Fibroblast of lung (primary cell): Measurements from ENCODE around the gene PHGDH. TPM values are rescaled to one million over a fixed set of nuclear protein-coding genes. Genes with fewer than 3 reads are reported as not detected.
A peak's percentile ranks its signal among the peaks of the same experiment; 100 is the strongest.

Experiments
- DNase-seq, 2 donors: peaks; one replicate each; pipeline versions ENCODE4 v3.0.0 to v3.0.0-alpha.2; 2010; ENCODE audit warnings: low read depth in 2 of 2
- H2AFZ ChIP-seq: 2 replicates; pipeline ENCODE4 v1.5.1; 2012; ENCODE audit warnings: low read length, control low read depth, inconsistent platforms
- H3K27ac ChIP-seq: 2 replicates; pipeline ENCODE4 v1.5.1; 2011; ENCODE audit warnings: low read length, control low read depth; ENCODE audit not compliant: insufficient read depth
- H3K27me3 ChIP-seq: 2 replicates; pipeline ENCODE4 v1.5.1; 2011; ENCODE audit warnings: mild to moderate bottlenecking, low read length; ENCODE audit not compliant: control insufficient read depth, insufficient read depth
- H3K36me3 ChIP-seq: 2 replicates; pipeline ENCODE4 v1.5.1; 2011; ENCODE audit warnings: low read length; ENCODE audit not compliant: control insufficient read depth, insufficient read depth
- H3K4me1 ChIP-seq: 2 replicates; pipeline ENCODE4 v1.5.1; 2011; ENCODE audit warnings: low read length; ENCODE audit not compliant: control insufficient read depth, insufficient read depth; ENCODE audit errors: extremely low read depth
- H3K4me2 ChIP-seq: 2 replicates; pipeline ENCODE4 v1.5.1; 2011; ENCODE audit warnings: low read length, control low read depth; ENCODE audit not compliant: insufficient read depth; ENCODE audit errors: extremely low read depth
- H3K4me3 ChIP-seq, 4 experiments: fragments of 200-600 bp in 1 of 4; sonication (generic) in 1 of 4; replicated peaks in 1 of 4; 2 replicates each; pipeline ENCODE4 v1.5.1; 2011 to 2016; ENCODE audit warnings: low read length in 4 of 4, low read depth in 3 of 4, mild to moderate bottlenecking in 3 of 4, control low read depth in 2 of 4, inconsistent platforms in 1 of 4, mixed read lengths in 1 of 4; ENCODE audit not compliant: insufficient read depth in 1 of 4; ENCODE audit errors: control extremely low read depth in 1 of 4
- H3K79me2 ChIP-seq: 2 replicates; pipeline ENCODE4 v1.5.1; 2012; ENCODE audit warnings: mild to moderate bottlenecking, low read length, inconsistent platforms; ENCODE audit not compliant: control insufficient read depth, insufficient read depth
- H3K9ac ChIP-seq: 2 replicates; pipeline ENCODE4 v1.5.1; 2011; ENCODE audit warnings: mild to moderate bottlenecking, low read length, control low read depth; ENCODE audit not compliant: insufficient read depth
- H3K9me3 ChIP-seq: 2 replicates; pipeline ENCODE4 v1.5.1; 2012; ENCODE audit warnings: low read depth, low read length; ENCODE audit not compliant: control insufficient read depth, insufficient read depth
- H4K20me1 ChIP-seq: 2 replicates; pipeline ENCODE4 v1.5.1; 2011; ENCODE audit warnings: low read length; ENCODE audit not compliant: control insufficient read depth, insufficient read depth; ENCODE audit errors: extremely low read depth
- EZH2 ChIP-seq: IDR thresholded peaks from 2 replicates; pipeline ENCODE4 v1.5.1; 2012; ENCODE audit warnings: low read length, control low read depth, mild to moderate bottlenecking; ENCODE audit errors: missing control alignments
- polyA plus RNA-seq, 2 donors: library from polyadenylated mRNA; depleted of rRNA in 1 of 2; stranded (reverse) in 1 of 2; unstranded in 1 of 2; fragments of >200 nt; gene quantifications; 2 replicates each; pipeline ENCODE4 v1.2.1, GENCODE V29; 2011 to 2012; ENCODE audit warnings: missing spikeins in 1 of 2
- total RNA-seq: library from RNA; depleted of rRNA; stranded (reverse); fragments of >200 nt; gene quantifications from 2 replicates; pipeline ENCODE4 v1.2.1, GENCODE V29; 2014
- TF ChIP-seq, protein P1 (sequence below), 2 donors: IDR thresholded peaks in 1 of 2; conservative IDR thresholded peaks in 1 of 2; 1 replicate in 1 of 2; 2 replicates in 1 of 2; pipeline ENCODE4 v1.5.1; 2011 to 2012; ENCODE audit warnings: low read length in 2 of 2, control low read depth in 1 of 2, inconsistent platforms in 1 of 2, low read depth in 1 of 2, mild to moderate bottlenecking in 1 of 2

Gene PHGDH
- total and polyA plus RNA-seq, 2 donors (not counting 1 experiment from before 2014, with no cell fraction given): 44.3 to 201 TPM

DNA sequence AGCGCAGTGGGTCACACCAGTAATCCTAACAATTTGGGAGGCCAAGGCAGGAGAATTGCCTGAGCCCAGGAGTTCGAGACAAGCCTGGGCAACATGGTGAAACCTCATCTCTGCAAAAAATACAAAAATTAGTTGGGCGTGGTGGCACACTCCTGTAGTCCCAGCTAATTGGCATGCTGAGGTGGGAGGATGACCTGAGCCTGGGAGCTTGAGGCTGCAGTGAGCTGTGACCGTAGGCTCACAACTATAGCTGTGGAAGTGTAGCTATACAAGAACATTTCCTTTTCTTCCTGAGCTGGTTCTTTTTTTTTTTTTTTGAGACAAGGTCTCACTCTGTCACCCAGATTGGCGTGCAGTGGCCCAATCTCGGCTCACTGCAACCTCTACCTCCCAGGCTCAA, 44.6 kb upstream of the PHGDH start:
- Histone ChIP-seq H4K20me1 (no peaks in the 10 kb centered on the region), H3K9ac (no peak overlapping the region), H3K27me3 (peaks cover 7% of the 10 kb centered on the region), H3K4me3 (no peak overlapping the region), H3K36me3 (no peaks in the 10 kb centered on the region), H3K4me2 (no peak overlapping the region), H3K79me2 (no peaks in the 10 kb centered on the region), H3K27ac (no peak overlapping the region), H3K9me3 (no peaks in the 10 kb centered on the region), H2AFZ (no peak overlapping the region), H3K4me1 (no peaks in the 10 kb centered on the region)
- no peak for DNase-seq
- TF ChIP-seq, protein P1, sequence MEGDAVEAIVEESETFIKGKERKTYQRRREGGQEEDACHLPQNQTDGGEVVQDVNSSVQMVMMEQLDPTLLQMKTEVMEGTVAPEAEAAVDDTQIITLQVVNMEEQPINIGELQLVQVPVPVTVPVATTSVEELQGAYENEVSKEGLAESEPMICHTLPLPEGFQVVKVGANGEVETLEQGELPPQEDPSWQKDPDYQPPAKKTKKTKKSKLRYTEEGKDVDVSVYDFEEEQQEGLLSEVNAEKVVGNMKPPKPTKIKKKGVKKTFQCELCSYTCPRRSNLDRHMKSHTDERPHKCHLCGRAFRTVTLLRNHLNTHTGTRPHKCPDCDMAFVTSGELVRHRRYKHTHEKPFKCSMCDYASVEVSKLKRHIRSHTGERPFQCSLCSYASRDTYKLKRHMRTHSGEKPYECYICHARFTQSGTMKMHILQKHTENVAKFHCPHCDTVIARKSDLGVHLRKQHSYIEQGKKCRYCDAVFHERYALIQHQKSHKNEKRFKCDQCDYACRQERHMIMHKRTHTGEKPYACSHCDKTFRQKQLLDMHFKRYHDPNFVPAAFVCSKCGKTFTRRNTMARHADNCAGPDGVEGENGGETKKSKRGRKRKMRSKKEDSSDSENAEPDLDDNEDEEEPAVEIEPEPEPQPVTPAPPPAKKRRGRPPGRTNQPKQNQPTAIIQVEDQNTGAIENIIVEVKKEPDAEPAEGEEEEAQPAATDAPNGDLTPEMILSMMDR (conservative IDR thresholded peaks at IDR 0.05 in 1 of 2, IDR thresholded peaks at IDR 0.05 in 1 of 2; ENCODE audit: low read depth in 1 of 2, low read length in 2 of 2): no peak
- TF ChIP-seq EZH2: no peak

DNA sequence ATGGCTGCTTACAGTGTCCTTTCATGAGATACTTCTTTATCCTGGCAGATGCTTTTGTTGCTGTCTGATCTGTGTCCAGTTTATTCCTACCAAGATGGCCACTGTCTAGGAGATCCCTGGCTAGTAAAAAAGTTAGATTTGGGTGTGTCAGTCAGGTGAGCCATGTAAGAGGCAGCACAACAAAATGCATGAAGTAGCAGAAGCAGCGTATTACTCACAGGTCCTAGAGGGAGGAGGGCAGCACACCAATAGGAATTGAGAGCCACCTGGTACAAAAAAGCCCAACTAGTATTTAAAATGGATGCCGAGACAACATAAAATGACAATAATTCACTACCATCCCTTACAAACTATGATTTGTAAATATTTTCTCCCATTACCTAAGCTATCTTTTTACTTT, 40.8 kb upstream of the PHGDH start:
- H3K27me3 ChIP-seq: no peaks in the 10 kb centered on the region
- no peaks in the 10 kb centered on the region for H3K9me3 ChIP-seq
- H3K4me1 ChIP-seq: peaks cover 17% of the 10 kb centered on the region
- no peak overlapping the region for H3K9ac ChIP-seq
- no peaks in the 10 kb centered on the region for H3K36me3 ChIP-seq
- H3K4me3 ChIP-seq: no peak overlapping the region
- no peak overlapping the region for H3K27ac ChIP-seq
- H3K4me2 ChIP-seq: no peak overlapping the region
- TF ChIP-seq EZH2: no peak
- TF ChIP-seq, protein P1 (conservative IDR thresholded peaks at IDR 0.05 in 1 of 2, IDR thresholded peaks at IDR 0.05 in 1 of 2; ENCODE audit: low read depth in 1 of 2, low read length in 2 of 2): no peak
- H2AFZ ChIP-seq: no peak overlapping the region
- no peaks in the 10 kb centered on the region for H4K20me1 ChIP-seq
- no peak for DNase-seq
- no peaks in the 10 kb centered on the region for H3K79me2 ChIP-seq

DNA sequence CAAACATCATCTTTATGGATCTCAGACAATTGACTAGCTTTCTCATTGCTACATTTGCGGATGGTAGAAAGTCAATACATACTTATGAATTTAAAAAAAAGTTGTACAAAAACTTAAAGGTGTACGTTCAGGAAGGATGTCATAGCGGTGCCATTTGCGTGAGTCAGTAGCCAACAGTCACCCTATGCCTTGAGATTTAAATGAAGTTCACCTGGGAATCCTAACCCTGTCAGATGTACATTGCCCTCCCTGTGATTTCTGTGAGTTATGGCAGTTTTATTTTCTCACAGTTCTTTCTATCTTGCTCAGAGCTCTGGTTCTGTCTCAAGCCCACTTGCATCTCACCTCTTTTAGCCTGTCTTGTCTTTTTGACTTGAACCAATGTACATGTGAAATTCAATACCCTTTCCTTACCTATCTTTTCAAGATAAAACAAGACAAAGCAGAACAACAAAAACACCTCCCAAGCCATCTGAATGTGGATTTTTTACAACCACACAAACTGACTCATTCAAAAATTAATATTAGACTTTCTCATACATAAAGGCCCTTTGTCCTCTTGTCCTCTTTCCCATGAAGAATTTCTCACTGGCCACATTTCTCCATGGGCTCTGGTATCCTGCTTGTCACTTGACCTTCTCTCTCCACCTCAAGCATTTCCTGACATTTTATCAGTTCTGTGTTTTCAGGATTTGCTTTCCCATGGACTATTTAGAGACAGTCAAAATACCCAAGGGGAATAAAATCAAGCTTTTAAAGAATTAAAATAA, 38.4 kb upstream of the PHGDH start:
- no peak overlapping the region for H3K4me3 ChIP-seq
- H3K9ac ChIP-seq: no peak overlapping the region
- H3K4me1 ChIP-seq: peaks cover 17% of the 10 kb centered on the region
- H3K79me2 ChIP-seq: no peaks in the 10 kb centered on the region
- no peak for TF ChIP-seq EZH2
- TF ChIP-seq, protein P1 (conservative IDR thresholded peaks at IDR 0.05 in 1 of 2, IDR thresholded peaks at IDR 0.05 in 1 of 2; ENCODE audit: low read depth in 1 of 2, low read length in 2 of 2): no peak
- no peaks in the 10 kb centered on the region for H3K36me3 ChIP-seq
- H3K27ac ChIP-seq: peak overlapping the region; percentile 27
- H4K20me1 ChIP-seq: no peaks in the 10 kb centered on the region
- no peak overlapping the region for H2AFZ ChIP-seq
- no peaks in the 10 kb centered on the region for H3K27me3 ChIP-seq
- H3K4me2 ChIP-seq: peak overlapping the region; percentile 27
- no peaks in the 10 kb centered on the region for H3K9me3 ChIP-seq
- peak in 1 of 2 donors; percentile 64 for DNase-seq
